Cerebellar cortex (tissue), 1 donor: ENCODE data around the gene CAV2.

Experiments used
- DNase-seq: peaks from one replicate; pipeline ENCODE4 v3.0.0-alpha.2; 2015; ENCODE audit warnings: low spot score

The CAV2 gene

DNA sequence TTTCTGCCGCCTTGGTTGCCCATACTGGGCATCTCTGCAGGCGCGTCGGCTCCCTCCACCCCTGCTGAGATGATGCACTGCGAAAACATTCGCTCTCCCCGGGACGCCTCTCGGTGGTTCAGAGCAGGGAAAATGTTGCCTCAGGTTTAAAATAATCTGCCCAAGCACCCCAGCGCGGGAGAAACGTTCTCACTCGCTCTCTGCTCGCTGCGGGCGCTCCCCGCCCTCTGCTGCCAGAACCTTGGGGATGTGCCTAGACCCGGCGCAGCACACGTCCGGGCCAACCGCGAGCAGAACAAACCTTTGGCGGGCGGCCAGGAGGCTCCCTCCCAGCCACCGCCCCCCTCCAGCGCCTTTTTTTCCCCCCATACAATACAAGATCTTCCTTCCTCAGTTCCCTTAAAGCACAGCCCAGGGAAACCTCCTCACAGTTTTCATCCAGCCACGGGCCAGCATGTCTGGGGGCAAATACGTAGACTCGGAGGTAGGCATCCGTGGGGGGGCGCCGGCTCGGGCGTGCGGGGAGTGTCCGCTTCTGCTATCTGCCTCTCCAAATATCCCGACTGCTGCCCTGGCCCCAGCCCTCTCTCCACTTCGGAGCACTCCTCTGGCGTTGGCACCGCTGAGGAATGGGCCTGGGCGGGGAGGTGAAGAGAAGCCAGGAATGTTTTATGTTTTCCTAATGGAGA lies 25.2 kb downstream of the CAV2 start, which contains the start of gene CAV1:
CAV1 (plus strand) TSS at position 428 of the 689 bp plus-strand sequence; CDS start at position 455, 27 bp downstream.
- no peak for DNase-seq

DNA sequence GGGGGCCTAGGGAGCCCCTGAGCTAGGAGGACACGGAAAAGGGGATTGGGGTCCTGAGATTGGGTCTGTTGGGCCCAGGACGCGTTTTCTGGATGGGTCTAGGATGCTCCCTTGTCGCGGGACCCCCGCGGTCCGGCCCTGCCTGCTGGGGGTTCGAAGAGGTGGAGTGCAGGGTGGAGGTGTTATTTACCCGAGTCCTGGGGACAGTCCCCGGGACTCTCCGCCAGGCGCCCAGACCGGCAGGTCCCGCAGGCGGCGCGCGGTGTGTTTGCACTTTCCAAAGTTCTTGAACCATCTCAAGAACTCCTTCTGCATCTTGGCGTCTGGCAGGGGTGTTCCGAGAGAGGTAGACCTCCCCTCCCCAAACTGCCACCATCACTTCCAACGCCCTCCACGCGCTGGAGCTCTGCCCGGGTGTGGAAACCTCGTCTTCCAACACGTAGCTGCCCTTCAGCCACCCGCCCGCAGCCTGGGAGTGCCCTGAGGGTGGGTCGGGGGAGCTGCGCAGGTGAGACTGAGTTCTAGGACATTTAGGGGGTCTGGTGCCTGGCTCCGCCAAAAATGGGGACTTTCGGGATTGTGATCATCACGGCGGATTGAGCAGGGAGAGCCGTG lies 25.9 kb downstream of the CAV2 start:
- DNase-seq, result no peak

DNA sequence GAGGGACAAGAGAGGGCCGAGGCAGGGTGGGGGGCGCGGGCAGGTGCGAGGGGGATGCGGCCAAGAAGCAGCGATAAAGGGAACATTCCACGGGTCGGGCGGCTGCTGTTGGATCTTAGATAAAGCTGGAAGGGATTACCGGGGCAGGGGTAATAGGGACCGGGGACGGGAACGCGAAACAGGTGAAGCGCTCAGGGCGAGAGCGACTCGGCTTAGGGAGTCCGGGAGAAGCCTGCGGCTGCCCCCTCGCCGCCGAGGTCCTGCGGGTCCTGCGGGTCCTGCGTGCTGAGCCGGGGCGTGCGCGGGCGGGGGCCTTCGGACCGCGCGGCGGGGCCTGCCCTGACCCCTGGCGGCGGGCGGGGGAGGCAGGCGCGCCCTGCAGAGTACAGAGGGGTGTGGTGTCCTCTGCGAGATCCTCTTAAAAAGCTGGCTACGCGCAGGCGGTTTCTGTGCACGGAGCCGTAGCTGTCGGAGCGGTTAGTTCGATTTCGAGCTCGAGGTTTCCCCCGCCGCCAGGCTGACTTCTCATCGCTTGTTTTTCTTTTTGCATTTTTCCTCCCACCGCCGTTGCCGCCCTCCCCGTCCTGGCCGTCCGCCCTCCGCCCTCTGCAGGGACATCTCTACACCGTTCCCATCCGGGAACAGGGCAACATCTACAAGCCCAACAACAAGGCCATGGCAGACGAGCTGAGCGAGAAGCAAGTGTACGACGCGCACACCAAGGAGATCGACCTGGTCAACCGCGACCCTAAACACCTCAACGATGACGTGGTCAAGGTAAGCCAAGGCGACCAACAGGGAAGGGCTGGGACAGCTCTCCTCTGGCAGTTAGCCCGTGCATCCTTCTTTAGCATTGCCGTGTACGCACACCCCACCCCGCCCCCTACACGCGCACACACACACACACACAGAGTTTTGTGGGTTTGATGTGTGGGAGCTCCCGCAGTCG lies 26.6 kb downstream of the CAV2 start:
- DNase-seq, result no peak

DNA sequence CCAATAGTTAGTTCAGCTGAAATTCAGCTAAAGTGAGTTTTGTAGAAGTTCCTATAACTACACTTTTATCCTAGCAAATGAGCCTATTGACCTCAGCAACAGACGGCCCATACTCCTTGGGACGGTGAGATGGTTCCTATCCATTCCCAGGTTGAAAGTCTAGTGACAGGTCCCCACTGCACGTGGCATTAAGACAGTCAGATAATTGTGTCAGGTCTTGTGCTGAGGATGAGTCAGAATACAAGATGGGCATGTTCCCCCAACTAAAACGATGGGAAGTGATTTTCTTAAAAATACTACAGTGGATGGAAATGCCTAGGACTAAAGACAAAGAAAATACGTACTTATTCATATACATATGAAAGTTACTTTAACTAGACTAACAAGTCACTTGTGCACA lies 27.4 kb downstream of the CAV2 start:
- DNase-seq, result no peak

DNA sequence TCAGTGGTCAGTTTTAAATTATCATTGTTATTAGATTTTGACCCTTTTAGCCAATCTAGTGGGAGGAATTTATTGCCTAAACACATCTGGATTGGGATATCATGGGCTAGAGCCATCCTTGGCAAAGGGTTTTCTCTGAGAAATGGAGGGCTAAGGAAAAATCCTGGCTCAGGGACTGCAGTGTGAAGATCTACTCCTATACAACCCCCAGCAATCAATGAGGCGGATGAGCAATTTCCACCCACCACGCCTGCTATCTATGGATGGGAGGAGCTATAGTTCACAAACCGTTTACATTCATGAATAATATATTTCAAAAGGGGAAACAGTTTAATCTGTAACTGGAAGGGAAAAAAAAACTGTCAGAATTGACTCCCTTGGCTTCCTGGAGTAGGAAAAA lies 28.0 kb downstream of the CAV2 start:
- no peak for DNase-seq

DNA sequence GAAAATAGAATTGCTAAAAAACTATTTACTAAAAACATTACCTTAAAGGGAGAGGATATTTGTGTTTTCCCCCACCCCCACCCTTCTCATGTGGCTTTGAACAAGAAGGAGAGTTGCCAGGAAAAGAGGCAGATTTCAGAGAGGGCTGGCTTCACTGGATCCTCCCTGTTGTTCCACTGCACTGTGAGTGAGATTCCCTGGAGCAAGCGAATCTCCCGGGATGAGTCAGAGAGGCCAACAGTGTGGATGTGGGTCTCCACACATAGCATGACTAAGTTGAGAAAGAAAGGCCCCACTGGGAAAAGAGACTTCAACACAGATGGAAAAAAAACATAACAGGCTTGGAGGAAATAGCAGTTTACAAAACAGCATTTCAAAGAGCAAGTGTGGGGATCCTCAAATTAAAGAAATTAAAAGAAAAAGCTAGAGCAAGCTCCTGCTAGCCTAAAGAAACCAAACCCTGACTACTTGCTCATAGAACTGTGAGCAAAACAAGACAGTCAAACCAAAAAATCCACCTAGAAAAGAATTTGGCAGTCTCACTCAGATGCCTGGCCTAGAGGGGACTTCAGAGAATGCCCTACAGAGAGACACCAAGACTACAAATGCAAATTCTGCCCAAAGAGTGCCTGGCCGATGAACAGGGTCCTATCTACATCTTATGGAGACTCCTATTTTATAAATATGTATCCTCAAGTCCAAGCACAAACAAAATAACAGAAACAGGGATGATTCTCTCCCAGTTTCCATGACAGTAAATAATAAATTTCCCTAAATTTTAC lies 28.7 kb downstream of the CAV2 start:
- no peak for DNase-seq

DNA sequence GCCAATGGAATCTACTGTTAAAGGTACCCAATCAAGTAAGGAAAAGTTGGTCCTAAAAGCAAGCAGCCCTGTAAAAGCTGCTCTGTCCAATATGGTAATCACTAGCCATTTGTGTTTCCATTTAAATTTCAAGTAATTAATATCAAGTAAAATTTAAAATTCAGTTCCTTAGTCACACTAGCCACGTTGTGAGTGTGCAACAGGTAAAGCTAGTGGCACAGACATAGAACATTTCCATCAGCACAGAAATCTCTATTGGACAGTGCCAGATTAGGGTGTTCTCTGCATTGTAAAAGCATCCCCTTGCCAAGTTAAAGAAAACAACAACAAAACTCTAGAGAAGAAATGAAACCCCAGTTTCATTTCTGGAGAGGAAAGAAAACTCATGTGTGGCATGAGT lies 29.7 kb downstream of the CAV2 start:
- DNase-seq, result no peak

DNA sequence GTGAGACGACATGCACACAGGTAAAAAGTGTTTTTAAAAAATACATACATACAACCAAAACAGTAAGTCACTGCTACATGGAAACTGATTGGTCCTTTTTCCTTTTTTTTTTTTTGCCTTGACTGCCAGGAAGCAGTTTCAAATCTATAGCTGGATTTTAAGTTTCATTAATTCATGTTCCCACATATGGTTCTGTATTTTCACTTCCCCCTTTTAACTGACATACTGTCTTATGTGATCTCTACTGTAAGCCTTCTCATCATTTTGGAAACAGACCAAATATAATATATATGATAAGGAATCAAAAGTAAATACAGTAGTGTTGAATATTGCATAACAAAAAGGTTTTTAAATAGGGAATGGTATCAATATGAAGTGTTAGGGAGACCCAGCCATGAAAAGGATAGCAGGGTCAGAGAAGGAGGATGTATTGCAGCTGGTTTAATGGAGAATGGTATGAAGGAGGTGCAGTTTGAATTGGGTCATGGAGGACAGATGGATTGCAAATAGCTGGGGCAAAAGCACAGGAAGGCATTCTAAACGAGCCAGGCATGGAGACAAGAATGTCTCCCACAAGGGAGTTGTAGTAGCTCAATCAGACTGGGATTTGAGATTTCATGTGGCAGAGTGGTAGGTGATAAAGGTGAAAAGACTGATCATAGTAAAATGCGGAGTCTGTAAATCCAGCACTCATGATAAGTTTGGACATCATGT lies 30.7 kb downstream of the CAV2 start:
- no peak for DNase-seq

DNA sequence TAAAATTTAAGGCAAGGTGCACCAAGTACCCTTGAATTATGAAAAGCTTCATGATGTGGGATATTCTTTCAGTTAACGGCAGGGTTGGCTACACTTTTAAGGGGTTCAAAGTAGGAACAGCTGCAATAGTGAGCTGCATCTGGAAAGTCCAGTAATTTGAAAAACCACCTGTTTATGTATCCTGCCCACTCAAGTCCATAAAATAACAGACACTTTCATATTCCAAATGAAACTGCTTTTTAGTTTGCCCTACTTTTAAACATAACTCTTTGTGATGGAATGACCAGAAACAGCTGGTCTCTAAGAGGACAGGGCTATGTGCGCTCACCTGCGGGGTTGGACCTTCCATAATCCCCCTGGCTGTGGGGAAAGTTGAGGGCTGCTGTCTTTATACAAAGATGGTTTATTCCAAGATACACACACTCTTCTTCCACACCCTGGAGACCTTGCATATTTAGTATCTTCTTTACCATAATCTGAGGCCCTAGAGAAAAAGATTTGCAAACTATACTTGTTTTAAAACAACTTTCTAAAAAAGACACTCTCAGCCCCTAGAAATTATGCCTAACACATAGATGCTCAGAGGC lies 32.7 kb downstream of the CAV2 start:
- DNase-seq, result no peak

DNA sequence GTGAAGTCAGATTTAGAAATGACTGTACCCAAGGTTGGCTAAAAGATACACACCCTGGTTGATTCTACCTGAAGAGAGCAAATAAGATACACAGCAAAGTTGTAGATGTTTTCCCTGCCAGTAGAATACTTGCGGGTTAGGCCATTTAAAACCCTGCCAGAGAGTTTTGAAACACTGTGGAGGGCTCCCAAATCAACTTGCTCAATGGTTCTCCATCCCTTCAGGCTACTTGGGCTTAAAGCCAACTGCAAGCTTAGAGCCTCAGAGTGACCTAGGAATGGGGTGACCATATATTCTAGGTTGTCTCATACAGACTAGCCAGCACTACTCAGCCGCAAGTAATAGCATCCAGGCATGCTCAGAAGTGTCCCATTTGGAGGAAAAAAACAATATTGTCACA lies 35.3 kb downstream of the CAV2 start:
- no peak for DNase-seq

DNA sequence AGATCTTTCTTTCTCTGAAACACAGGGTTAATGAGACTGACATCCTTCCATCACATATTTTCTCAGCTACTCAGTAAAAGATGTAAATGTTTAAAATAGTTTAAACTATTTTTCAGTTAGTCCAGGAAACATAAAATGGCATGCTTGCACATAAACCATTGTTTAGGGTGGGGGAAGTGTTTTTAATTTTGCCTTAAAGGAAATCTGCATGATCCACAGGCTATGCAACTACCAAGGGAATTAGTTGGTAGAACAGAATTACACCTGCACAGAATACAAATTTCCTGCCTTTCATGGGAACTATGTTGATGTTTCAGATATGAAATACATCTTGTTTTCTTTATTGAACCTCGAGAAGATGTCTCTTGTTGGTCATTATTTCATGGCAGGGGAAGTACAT lies 35.9 kb downstream of the CAV2 start:
- no peak for DNase-seq

DNA sequence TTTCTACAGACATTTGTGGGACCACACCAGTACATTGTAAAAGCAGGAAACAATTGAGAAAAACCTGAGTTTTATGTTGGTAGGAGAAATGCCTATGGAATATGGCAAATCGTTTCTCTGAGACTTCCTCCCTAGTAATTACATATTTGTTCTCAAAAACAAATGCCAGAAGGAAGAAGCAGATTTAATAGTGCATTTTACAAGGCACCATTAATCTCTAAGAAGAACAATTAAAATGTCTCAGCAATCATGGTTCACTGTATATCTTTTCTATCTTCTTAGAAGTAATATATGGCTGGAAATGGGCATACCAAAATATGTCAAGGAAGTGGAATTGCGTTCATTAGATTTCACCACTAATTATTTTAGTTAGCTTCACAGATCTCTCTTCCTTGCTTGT lies 38.6 kb downstream of the CAV2 start:
- no peak for DNase-seq

DNA sequence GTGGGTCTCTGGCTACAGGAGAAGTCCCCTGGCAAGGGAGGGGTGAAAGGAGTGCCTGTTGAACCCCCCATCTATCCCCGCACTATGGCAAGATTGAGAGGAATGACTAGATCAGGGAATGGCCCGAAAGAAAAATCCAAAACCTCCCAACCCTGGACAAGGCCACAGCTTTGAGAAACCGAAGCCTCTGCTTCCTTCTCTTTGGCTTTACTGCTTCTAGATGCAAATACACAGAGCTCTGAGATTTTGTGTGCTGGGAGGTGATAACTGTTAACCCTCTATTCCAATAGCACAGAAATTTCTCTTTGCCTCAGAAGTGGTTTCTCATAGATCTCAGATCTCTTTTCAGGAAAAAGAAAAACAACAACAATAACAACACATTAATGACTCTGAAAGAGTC lies 40.3 kb downstream of the CAV2 start:
- no peak for DNase-seq

DNA sequence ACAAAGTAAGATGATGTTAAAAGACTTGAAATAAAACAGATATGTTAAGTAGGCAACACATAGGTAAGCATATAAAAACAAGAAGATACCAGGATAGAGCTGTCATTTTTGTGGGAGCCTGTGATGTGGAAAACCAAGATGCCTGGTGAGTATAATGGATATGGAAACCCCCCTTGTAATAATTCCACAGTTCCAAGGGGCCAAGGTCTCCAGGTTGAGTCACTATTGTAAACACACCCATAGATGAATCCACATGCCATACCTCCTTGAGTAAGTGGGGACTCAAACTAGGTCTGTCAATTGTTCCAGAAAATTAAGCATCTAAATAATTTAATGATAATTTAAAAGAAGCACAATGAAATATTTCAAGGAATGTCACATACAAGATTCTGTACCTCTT lies 41.2 kb downstream of the CAV2 start:
- DNase-seq, result no peak

DNA sequence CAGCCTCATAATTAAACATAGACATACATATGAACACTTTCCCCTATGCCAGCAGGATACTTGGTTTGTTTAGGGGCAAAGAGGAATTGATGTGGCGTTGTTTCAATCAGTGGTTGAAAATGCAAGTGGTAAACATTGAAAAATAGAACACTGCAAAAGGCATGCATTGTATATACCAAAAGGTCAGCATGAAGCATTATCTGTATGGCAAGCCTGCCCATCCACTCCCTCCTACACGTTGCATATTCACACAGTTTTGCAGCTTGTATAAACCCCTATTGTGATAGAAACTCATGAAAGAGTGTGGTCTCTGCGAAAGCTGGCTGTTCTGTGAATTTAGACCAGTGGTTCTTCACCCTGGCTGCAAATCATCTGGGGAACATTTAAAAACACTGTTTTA lies 42.4 kb downstream of the CAV2 start:
- DNase-seq, result no peak

DNA sequence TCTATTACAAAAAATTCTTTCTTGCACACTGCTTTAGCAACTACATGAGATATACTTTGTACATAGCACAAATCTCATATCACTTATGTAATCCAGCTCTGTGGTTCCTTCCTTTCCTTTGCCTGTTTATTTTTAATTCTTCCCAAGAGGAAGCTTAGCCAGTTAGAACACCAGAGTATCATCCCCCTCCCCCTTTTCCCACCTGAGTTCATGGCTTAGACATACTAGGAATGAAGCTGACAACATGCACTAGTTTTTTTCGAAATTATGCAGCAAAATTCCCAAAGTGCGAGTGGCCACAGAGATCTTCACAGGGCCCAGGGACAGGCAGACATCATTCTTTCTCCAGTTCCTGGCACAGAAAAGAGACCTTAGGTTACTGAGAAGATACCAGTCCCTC lies 43.1 kb downstream of the CAV2 start:
- DNase-seq, result no peak

DNA sequence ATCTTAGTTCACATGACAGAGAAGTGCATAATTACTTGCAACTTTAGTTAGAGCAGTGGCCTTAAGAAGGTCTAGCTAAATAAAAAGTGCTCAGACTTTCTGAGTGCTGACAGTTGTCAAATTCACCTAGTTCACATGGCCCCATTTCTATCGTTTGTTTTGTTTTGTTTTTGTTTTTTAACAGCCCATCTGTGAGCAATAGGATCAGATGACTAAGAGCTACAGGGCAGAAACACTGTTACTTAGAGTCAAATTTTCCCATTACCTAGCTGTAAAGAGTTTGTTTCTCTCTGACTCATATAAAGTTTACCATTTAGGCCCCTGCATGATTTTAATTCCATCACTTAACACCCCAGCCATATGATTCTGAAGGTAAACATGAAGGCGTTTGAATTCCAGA lies 44.1 kb downstream of the CAV2 start:
- DNase-seq, result no peak

DNA sequence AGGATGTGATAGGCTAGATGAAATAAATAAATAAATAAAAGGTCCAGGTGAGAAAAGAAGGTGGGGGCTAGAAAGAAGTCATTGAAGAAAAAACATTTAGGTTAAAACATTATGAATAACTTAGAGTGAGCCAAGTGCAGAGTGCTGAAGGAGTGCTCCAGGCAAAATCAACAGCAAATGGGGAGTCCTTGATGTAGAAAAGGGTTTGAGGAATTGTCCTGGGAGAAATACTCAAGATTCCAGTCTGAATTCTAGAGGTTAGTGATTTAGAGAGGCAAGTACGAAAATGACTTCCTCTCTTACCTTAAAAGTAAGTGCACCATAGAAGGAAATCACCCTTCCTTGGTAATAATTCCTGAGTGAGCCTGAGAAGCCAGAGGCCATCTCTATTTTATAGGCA lies 44.9 kb downstream of the CAV2 start:
- DNase-seq, result no peak

DNA sequence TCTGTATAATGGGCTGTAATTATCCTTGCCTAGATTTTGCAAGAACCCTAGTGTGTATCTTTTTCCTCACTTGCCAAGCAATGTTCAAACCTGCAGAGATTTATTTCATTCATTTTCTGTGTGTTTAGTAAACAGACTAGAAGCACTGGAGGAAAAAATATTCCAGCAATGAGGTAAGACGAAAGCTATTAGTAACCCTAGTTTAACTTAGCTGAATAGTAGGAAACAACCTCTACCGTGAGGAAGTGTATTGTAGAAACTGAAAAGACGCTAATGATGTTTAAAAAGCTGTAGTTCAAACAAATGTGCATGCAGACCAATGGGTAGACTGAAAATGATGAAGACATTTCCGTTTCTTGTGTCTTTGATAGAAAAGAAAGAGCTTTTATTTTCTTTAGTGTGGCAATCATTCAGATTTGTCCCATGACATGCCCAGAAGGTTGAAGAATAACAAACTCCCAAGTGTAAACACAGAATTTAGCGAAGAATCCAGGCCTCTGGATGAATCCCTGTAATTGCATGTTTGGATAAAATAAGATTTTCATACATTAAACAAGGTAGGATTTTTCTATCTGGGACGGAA lies 46.0 kb downstream of the CAV2 start:
- DNase-seq, result no peak

DNA sequence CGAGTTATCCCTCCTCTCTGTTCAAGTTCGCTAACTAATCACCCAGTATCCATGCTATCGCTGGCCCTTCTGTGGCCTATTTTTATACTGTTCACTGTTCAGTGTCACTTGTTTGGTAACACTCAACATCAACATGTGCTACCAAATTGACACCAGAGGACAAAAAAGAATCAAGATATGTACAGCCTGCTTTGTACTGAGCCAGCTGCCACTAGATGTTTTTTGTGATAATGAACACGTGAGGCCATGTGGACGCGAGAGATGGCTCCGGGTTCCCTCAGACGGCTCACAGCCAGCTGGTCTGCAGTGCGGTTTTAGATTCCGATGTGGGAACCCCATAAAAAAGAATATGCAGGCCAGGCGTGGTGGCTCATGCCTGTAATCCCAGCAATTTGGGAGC lies 46.5 kb downstream of the CAV2 start:
- DNase-seq, result no peak

DNA sequence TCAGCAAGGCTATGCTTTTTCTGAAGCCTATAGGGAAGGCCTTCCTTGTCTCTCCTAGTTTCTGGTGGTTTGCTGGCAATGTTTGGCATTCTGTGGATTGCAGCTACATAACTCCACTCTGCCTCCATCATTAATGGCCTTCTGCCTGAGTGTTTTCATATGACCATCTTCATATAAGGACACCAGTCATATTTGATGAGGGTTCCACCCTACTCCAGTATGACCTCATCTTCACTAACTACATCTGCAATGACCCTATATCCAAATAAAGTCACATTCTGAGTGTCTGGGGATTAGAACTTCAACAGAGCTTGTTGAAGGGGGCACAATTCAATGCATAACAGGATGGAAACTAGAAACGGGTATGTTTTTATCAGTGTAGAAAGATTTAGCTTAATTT lies 47.4 kb downstream of the CAV2 start:
- no peak for DNase-seq
